Measurements from ENCODE around the gene USP40. TPM values are rescaled to one million over a fixed set of nuclear protein-coding genes. Genes with fewer than 3 reads are reported as not detected.

Gene USP40
- total RNA-seq, 1 donor from 2014 or later, result 47.6 TPM

DNA sequence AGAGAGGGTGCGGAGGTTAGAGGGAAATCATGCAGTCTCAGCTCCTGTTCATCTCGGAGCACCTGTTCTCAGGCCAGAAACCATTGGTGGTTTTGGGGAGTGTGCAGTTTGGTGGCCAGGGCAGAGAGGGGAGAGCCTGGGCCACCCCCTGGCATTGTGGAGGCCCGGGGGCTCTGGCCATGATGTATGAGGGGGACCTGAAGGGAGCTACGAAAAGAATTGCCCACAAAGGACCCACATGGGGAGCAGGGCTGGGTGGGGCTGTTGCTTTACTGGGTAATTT is 124.6 kb downstream of the USP40 start:
- DNase-seq, result peak; percentile 46
- H3K4me1 ChIP-seq, result no peaks in the 10 kb centered on the region
- intact Hi-C loops (cut with DNase I), result loop anchor here (10.0 kb wide), 1 partner anchor 87 kb away; the partner anchor contains the start of gene DGKD
- TF ChIP-seq, protein P1, sequence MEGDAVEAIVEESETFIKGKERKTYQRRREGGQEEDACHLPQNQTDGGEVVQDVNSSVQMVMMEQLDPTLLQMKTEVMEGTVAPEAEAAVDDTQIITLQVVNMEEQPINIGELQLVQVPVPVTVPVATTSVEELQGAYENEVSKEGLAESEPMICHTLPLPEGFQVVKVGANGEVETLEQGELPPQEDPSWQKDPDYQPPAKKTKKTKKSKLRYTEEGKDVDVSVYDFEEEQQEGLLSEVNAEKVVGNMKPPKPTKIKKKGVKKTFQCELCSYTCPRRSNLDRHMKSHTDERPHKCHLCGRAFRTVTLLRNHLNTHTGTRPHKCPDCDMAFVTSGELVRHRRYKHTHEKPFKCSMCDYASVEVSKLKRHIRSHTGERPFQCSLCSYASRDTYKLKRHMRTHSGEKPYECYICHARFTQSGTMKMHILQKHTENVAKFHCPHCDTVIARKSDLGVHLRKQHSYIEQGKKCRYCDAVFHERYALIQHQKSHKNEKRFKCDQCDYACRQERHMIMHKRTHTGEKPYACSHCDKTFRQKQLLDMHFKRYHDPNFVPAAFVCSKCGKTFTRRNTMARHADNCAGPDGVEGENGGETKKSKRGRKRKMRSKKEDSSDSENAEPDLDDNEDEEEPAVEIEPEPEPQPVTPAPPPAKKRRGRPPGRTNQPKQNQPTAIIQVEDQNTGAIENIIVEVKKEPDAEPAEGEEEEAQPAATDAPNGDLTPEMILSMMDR (IDR thresholded peaks at IDR 0.05), result no peak
- peaks cover 64% of the 10 kb centered on the region for H3K36me3 ChIP-seq
- no peaks in the 10 kb centered on the region for H3K27me3 ChIP-seq
- ATAC-seq, result no peak
- H3K9me3 ChIP-seq, result no peaks in the 10 kb centered on the region
- H3K4me3 ChIP-seq, result no peak overlapping the region
- no peak overlapping the region for H3K27ac ChIP-seq

DNA sequence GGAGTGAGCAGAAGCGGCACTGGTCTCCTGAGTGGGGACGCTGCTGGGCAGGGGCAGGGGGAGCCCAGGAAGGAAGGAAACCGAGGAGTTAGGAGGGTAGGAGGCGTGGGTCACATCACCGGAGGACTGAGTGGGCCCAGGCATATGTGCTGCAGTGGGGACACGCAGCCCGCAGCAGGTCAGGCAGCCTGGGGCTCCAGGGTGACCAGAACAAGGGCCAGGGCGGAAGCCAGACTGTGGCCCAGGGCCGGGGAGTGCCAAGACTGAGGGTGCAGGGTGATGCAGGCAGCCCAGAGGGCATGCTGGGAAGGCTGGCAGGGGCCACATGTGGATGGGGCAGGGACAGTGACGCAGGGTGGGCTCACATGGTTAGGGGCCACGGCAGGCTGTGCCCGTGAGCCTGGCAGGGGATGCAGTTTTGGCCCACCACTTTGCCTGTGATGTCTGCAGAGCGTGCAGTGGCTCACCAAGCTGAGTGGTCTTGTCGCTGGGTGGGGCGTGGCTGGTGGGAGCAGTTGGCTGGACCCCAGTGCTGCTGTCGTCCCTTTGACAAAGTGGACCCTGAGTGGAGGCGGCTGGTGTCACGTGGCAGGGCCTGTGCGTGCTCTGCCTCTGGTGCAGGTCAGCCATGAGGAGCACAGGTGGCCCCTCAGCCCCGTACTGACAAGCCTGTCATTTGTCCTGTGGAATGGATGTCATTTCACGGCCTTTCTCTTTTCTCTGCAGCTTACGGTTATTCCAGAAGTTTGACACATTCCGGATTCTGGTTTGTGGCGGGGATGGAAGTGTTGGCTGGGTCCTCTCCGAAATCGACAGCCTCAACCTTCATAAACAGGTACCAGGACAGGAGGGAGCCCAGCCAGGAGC is 125.2 kb downstream of the USP40 start:
- intact Hi-C loops (cut with DNase I), result loop anchor here (10.0 kb wide), 1 partner anchor 87 kb away; the partner anchor contains the start of gene DGKD
- H3K4me3 ChIP-seq, result no peak overlapping the region
- H3K4me1 ChIP-seq, result no peaks in the 10 kb centered on the region
- H3K27me3 ChIP-seq, result no peaks in the 10 kb centered on the region
- no peak overlapping the region for H3K27ac ChIP-seq
- TF ChIP-seq, protein P1 (IDR thresholded peaks at IDR 0.05), result no peak
- no peaks in the 10 kb centered on the region for H3K9me3 ChIP-seq
- ATAC-seq (no peak), DNase-seq (peak; percentile 57)
- peaks cover 64% of the 10 kb centered on the region for H3K36me3 ChIP-seq

DNA sequence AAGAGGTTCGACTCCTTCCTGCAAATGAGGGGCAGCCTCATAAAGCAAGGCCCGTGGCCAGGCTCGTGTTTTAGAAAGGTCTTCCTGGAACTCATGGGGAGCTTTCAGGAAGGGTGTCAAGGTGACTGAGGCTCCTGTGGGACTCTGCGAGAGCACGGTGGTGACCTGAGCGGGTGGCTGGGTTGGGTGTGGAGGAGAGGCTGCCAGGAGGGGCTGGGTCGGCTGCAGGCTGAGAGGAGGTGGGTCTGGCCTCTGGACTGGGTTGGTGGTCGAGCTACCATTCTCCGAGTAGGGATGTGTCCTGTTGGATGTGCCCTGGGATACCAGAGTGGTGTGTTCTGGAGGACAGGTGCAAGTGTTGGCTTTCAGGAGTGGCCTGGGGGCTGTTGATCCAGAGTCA is 125.9 kb downstream of the USP40 start:
- no peaks in the 10 kb centered on the region for H3K4me1 ChIP-seq

DNA sequence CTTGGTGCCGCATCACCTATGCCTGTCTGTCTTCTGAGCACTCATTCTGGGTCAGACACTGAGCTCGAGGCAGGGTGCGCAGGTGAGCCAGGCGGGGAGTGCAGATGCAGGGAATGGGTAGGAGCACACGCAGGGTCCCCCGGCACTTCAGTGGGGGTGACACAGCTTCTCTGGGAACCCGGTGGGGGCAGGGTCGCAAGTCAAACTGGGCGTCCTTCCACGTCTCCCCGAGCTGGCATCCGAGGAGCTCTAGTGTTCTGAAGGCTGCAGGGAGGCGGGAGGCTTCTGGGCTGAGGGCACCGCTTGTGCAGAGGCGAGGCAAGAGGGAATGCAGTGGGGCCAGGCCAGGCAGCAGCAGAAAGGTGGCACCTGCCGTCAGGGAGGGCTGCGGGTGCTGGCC is 126.3 kb downstream of the USP40 start:
- Histone ChIP-seq H3K4me3 (no peak overlapping the region), H3K27me3 (no peaks in the 10 kb centered on the region), H3K27ac (no peak overlapping the region), H3K36me3 (peaks cover 64% of the 10 kb centered on the region), H3K9me3 (no peaks in the 10 kb centered on the region), H3K4me1 (no peaks in the 10 kb centered on the region)
- no peak for ATAC-seq
- TF ChIP-seq, protein P1 (IDR thresholded peaks at IDR 0.05), result no peak
- peak; percentile 57 for DNase-seq
- intact Hi-C loops (cut with DNase I), result loop anchor here (10.0 kb wide), 1 partner anchor 86 kb away; the partner anchor contains the start of gene DGKD

More for the DNA sequence above, 125.9 kb downstream of the USP40 start:
- peaks cover 64% of the 10 kb centered on the region for H3K36me3 ChIP-seq
- ATAC-seq, result no peak
- H3K9me3 ChIP-seq, result no peaks in the 10 kb centered on the region
- TF ChIP-seq, protein P1 (IDR thresholded peaks at IDR 0.05), result no peak
- H3K27ac ChIP-seq, result no peak overlapping the region
- no peaks in the 10 kb centered on the region for H3K27me3 ChIP-seq
- no peak for DNase-seq
- H3K4me3 ChIP-seq, result no peak overlapping the region
- intact Hi-C loops (cut with DNase I), result loop anchor here (10.0 kb wide), 1 partner anchor 86 kb away; the partner anchor contains the start of gene DGKD

DNA sequence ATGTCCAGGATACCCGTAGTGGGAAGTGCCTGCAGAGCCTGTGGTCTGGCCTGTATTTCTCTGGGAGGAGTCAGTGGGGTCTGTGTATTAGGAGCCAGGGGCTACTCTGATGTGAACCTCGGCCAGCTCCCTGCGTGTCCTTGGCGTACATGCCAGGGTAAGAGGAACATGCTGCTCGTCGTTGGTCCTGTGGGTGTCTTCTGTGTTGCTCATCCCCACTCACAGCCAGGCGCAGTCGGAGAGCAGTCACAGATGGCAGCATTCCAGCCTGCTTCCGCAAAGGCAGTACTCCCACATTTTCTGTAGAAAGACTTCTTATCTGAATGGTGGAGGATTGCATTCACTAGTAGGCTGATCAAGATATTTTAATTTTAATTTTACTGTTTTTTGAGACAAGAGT is 127.4 kb downstream of the USP40 start:
- TF ChIP-seq, protein P1 (IDR thresholded peaks at IDR 0.05), result no peak
- peak; percentile 37 for DNase-seq
- intact Hi-C loops (cut with DNase I), result no loop called here
- peaks cover 63% of the 10 kb centered on the region for H3K36me3 ChIP-seq
- H3K9me3 ChIP-seq, result no peaks in the 10 kb centered on the region
- no peak overlapping the region for H3K4me3 ChIP-seq
- H3K27me3 ChIP-seq, result no peaks in the 10 kb centered on the region
- H3K27ac ChIP-seq, result no peak overlapping the region
- no peaks in the 10 kb centered on the region for H3K4me1 ChIP-seq
- ATAC-seq, result no peak

Data from upper lobe of right lung (tissue), 1 donor.